Left lobe of liver (tissue), 2 donors: ENCODE data around the gene GCNT2. TPM values are rescaled to one million over a fixed set of nuclear protein-coding genes. Genes with fewer than 3 reads are reported as not detected.
"Not testable (repeated sequence)": the region's sequence is repeated elsewhere in the genome, so short reads cannot be mapped to it uniquely, and the experiment has no call there.

Experiments
- ATAC-seq: fragments of 200-7000 bp; cut with Tn5 transposase; one replicate; pipeline ENCODE4 v1.9.1; 2020; ENCODE audit warnings: mild to moderate bottlenecking, moderate library complexity
- DNase-seq: peaks from one replicate; pipeline ENCODE4 v3.0.0-alpha.2; 2020; ENCODE audit warnings: low spot score
- total RNA-seq: library from RNA; stranded (reverse); gene quantifications from one replicate; pipeline ENCODE4 v1.2.1, GENCODE V29; 2021
- donor health status: DM: no; HTN: no; CAD: no; lungs with moderate emphysema.
- donor health status: DM: no; HTN: yes; CAD: no.

GCNT2 gene
- total RNA-seq = 9.4 TPM

DNA sequence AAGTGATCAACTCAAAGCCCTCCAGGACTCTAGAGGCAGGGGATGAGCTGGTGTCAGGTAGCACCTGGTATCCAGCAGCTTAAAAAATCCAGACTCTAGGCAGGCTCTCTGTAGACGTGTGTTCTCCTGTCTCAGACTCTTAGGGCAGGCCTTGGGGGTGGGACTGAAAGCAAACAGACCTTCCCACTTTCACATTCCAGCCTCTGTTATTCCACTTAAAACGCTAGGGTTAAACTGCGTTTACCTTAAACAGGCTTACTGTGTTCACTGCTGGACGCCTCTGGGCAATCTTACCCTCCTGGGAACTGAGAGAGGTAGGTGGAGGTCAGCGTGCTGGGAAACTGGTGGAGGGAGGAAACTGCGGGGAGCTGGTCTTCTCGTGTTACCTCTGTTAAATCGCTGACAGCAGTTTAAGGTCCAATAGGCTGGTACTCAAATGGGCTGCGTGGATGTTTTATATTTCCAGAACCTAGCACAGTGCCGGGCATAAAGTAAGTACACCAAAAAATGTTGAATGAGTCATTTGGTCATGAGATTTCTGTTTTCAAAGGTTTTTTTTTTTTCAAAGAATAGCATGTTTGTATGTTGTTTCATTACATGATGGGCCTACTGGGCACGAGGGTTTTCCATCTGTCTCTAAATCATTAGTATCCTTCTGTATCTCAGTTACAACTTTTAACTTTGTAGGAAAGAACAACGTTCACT lies at the start of gene GCNT2:
Gene GCNT2 (plus strand): TSS at position 248 of the 705 bp plus-strand sequence. CDS start 7,561 bp downstream, outside the sequence.
- DNase-seq (no peak), ATAC-seq (no peak)

DNA sequence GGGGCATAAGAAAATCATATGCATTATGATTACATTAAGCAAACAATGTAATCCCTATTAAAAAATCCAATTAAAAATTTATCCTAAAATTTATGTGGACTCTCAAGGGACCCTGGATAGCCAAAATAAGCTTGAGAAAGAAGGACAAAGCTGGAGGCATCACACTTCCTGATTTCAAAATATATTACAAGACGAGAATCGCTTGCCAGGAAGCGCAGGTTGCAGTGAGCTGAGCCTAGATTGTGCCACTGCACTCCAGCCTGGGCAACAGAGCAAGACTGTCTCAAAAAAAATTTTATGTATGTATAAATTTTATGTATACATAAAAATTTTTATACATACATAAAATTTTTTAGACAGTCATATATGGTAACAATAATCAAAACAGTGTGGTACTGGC lies 48.5 kb upstream of the GCNT2 start:
- no peak for DNase-seq
- ATAC-seq = no peak

GRCh38 chr6:10478187-10479040 lies 42.7 kb upstream of the GCNT2 start:
- peak; percentile 75 for ATAC-seq
- DNase-seq = no peak

DNA sequence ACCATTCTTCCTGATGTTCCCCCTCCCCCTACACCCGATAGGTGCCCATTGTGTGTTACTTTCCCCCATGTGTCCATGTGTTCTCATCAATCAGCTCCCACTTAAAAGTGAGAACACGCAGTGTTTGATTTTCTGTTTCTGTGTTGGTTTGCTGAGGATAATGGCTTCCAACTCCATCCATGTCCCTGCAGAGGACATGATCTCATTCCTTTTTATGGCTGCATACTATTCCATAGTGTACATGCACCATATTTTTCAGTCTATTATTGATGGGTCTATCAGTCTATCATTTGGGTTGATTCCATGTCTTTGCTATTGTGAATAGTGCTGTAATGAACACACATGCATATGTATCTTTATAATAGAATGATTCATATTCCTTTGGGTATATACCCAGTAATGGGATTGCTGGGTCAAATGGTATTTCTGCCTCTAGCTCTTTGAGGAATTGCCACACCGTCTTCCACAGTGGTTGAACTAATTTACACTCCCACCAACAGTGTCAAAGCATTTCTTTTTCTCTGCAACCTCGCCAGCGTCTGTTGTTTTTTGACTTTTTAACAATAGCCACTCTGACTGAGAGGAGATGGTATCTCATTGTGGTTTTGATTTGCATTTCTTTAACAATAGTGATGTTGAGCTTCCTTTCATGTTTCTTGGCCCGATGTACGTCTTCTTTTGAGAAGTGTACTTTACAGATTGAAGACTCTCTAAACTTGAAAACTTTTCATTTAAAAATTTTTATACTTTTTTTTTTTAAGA lies 41.0 kb upstream of the GCNT2 start:
- DNase-seq = no peak
- no peak for ATAC-seq

DNA sequence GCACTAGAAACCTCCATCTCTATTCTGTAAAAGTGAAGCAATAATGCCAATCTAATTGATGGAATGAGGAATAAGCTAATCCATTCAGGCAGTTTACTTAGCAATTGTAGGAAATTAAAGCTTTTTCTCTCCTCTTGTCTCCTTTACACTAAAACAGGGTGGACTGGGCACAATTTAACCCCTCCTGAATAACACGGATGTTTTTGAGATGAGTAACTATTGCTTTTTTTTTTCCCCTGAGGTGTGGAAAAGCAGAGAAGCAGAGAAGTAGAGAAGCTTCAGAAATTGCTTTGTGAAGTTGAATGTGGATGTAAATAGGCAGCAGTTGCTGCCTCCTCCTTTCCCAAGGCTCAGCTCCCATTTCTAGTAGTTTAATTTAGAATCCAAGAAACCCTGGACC lies 40.0 kb upstream of the GCNT2 start:
- ATAC-seq = no peak
- no peak for DNase-seq

- no peak for DNase-seq
- ATAC-seq = no peak
Observed at GRCh38 chr6:10482636-10483257, 38.4 kb upstream of the GCNT2 start.

GRCh38 chr6:10484912-10485311 lies 36.2 kb upstream of the GCNT2 start:
- DNase-seq = no peak
- ATAC-seq = no peak

- no peak for ATAC-seq
- DNase-seq = no peak
Observed at GRCh38 chr6:10485406-10485805, 35.7 kb upstream of the GCNT2 start.

- ATAC-seq (no peak), DNase-seq (no peak)
Observed at GRCh38 chr6:10486215-10486614, 34.9 kb upstream of the GCNT2 start.

DNA sequence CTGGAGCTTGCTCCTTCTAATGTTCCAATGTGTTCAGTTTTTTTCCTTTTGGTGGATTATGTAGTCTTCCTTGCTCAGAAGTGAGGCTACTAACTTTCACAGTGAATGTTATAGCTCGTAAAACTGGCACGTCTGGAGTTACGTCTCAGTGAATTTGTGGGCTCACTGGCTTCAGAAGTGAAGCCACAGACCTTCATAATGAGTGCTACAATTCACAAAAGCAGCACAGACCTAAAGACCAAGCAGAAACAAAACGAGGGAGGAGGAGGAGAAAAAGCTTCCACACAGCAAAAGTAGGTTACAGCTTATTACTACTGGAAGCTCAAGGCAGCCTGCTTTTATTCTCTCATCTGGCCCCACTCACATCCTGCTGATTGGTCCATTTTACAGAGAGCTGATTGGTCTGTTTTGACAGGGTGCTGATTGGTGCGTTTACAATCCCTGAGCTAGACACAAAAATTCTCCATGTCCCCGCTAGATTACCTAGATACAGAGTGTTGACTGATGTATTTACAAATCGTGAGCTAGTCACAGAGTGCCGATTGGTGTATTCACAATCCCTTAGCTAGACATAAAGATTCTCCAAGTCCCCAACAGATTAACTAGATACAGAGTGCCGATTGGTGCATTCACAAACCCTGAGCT lies 34.1 kb upstream of the GCNT2 start:
- ATAC-seq, DNase-seq: not testable (repeated sequence)

DNA sequence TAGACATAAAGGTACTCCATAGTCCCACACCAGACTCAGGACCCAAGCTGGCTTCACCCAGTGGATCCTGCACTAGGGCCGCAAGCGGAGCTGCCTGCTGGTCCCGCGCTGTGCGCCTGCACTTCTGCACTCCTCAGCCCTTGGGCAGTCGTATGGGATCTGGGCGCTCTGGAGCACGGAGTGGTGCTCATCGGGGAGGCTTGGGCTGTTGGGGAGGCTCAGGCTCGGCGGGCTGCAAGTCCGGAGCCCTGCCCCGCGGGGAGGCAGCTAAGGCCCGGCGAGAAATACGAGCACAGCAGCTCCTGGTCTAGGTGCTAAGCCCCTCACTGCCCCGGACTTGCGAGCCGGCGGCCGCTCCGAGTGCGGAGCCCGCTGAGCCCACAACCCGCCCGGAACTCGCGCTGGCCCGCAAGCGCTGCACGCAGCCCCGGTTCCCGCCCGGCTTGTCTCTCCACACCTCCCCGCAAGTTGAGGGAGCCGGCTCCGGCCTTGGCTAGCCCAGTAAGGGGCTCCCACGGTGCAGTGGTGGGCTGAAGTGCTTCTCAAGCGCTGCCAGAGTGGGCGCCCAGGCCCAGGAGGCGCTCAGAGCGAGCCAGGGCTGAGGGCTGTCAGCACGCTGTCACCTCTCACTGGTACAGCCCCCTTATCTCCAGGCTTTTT lies 33.4 kb upstream of the GCNT2 start:
- ATAC-seq (no peak), DNase-seq (no peak)

- DNase-seq (no peak), ATAC-seq (no peak)
Observed at GRCh38 chr6:10491463-10491862, 29.7 kb upstream of the GCNT2 start.

GRCh38 chr6:10491905-10492304 lies 29.2 kb upstream of the GCNT2 start:
- ATAC-seq, DNase-seq: not testable (repeated sequence)

DNA sequence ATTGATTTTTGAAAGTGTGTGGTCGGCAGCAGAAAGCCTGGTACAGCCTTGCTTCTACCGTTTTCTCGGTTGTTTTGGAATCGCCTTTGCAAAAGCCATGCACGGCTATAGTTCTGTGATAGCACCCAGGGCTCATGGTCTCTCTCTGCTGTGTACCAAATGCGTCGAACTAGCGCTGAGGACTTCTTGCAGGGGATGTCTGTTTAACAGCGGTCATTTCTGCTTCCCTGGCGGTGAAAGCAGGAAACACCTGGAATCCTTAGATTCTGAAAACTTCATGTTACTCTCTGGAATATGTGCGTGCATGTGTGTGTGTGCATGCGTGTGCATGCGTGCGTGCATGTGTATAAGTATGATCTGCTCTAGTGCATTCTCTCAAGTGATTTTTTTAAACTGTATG lies 26.1 kb upstream of the GCNT2 start:
- ATAC-seq (no peak), DNase-seq (no peak)

- no peak for ATAC-seq
Observed at GRCh38 chr6:10505529-10505928, 15.6 kb upstream of the GCNT2 start.

GRCh38 chr6:10507298-10507697 lies 13.9 kb upstream of the GCNT2 start:
- ATAC-seq (no peak), DNase-seq (no peak)

More at GRCh38 chr6:10505529-10505928, 15.6 kb upstream of the GCNT2 start:
- DNase-seq = no peak

GRCh38 chr6:10507715-10508114 lies 13.4 kb upstream of the GCNT2 start:
- ATAC-seq = no peak
- no peak for DNase-seq

- ATAC-seq (peak; percentile 100), DNase-seq (peak; percentile 69)
Observed at GRCh38 chr6:10510592-10511367, 10.4 kb upstream of the GCNT2 start.

DNA sequence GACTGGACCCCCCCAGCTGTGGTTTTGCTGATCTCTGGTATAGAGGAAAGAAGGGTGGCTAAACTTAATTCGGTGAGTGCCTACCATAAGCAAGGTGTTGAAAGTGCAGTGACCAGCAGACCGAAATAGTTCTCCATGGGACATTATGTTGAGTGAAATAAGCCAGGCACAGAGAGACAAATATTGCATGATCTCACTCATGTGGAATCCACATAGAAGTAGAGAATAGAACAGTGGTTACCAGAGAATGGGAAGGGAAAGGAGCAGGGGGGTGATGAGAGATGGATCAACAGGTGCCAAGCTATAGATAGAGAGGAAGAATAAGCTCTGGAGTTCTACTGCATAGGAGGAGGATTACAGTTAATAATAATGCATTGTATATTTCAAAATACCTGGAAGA lies 9.7 kb upstream of the GCNT2 start:
- no peak for ATAC-seq
- DNase-seq = no peak
